Parathyroid adenoma (tissue), 2 donors: ENCODE data around the gene JDP2.

ENCODE experiments used
- H2AFZ ChIP-seq: fragments of 300-600 bp; sonication (generic); one replicate; pipeline ENCODE4 v1.7.0; 2017; ENCODE audit warnings: antibody characterized with exemption, mild to moderate bottlenecking
- H3K27ac ChIP-seq: fragments of 300-600 bp; sonication (generic); one replicate; pipeline ENCODE4 v1.7.0; 2017
- H3K27me3 ChIP-seq: fragments of 300-600 bp; sonication (generic); one replicate; pipeline ENCODE4 v1.7.0; 2017; ENCODE audit warnings: low read length; ENCODE audit not compliant: control insufficient read depth, insufficient read depth
- H3K36me3 ChIP-seq: fragments of 300-600 bp; sonication (generic); one replicate; pipeline ENCODE4 v1.7.0; 2017; ENCODE audit warnings: low read length; ENCODE audit not compliant: control insufficient read depth, insufficient read depth
- H3K4me1 ChIP-seq: fragments of 300-600 bp; sonication (generic); one replicate; pipeline ENCODE4 v1.7.0; 2017; ENCODE audit warnings: control low read depth
- H3K4me2 ChIP-seq: fragments of 300-600 bp; sonication (generic); one replicate; pipeline ENCODE4 v1.7.0; 2017; ENCODE audit warnings: low read length
- H3K4me3 ChIP-seq: fragments of 300-600 bp; sonication (generic); one replicate; pipeline ENCODE4 v1.7.0; 2017; ENCODE audit warnings: low read depth, low read length
- H3K79me2 ChIP-seq: fragments of 300-600 bp; sonication (generic); one replicate; pipeline ENCODE4 v1.7.0; 2017; ENCODE audit warnings: control low read depth
- H3K9ac ChIP-seq: fragments of 300-600 bp; sonication (generic); one replicate; pipeline ENCODE4 v1.7.0; 2017; ENCODE audit warnings: mild to moderate bottlenecking
- H3K9me3 ChIP-seq: fragments of 300-600 bp; sonication (generic); one replicate; pipeline ENCODE4 v1.7.0; 2017; ENCODE audit warnings: low read length; ENCODE audit not compliant: control insufficient read depth
- TF ChIP-seq, protein P1 (sequence below): fragments of 300-600 bp; sonication (generic); IDR thresholded peaks from one replicate; pipeline ENCODE4 v1.7.0; 2017; ENCODE audit warnings: antibody characterized with exemption, mild to moderate bottlenecking
- donor health status: primary hyperparathyroidism.

Gene JDP2

DNA sequence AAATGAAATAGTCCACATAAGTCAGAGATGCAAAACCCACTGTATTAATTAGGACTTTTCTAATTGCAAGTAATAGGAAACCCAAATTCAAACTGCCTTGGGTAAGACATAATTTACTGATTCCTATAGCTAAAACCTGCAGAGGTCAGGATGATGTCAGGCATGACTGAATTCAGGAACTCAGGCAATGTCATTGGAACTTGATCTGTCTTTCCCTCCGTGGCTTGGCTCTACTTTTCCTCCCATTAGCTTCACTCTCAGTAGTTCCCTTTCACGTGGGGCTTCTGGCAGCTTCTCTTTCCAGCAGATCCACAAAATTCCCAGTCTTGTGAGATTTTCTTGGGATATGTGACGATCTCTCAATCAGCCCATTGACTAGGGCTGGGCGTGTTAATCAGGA lies 2.4 kb upstream of the JDP2 start:
- peaks cover 11% of the 10 kb centered on the region for H3K79me2 ChIP-seq
- H3K27ac ChIP-seq = peak overlapping the region; percentile 96
- no peaks in the 10 kb centered on the region for H3K9me3 ChIP-seq
- peak overlapping the region; percentile 89 for H2AFZ ChIP-seq
- peaks cover 40% of the 10 kb centered on the region for H3K4me1 ChIP-seq
- H3K4me3 ChIP-seq = no peak overlapping the region
- no peaks in the 10 kb centered on the region for H3K27me3 ChIP-seq
- no peak overlapping the region for H3K4me2 ChIP-seq
- no peak overlapping the region for H3K9ac ChIP-seq
- no peaks in the 10 kb centered on the region for H3K36me3 ChIP-seq
- TF ChIP-seq, protein P1, sequence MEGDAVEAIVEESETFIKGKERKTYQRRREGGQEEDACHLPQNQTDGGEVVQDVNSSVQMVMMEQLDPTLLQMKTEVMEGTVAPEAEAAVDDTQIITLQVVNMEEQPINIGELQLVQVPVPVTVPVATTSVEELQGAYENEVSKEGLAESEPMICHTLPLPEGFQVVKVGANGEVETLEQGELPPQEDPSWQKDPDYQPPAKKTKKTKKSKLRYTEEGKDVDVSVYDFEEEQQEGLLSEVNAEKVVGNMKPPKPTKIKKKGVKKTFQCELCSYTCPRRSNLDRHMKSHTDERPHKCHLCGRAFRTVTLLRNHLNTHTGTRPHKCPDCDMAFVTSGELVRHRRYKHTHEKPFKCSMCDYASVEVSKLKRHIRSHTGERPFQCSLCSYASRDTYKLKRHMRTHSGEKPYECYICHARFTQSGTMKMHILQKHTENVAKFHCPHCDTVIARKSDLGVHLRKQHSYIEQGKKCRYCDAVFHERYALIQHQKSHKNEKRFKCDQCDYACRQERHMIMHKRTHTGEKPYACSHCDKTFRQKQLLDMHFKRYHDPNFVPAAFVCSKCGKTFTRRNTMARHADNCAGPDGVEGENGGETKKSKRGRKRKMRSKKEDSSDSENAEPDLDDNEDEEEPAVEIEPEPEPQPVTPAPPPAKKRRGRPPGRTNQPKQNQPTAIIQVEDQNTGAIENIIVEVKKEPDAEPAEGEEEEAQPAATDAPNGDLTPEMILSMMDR = no peak

DNA sequence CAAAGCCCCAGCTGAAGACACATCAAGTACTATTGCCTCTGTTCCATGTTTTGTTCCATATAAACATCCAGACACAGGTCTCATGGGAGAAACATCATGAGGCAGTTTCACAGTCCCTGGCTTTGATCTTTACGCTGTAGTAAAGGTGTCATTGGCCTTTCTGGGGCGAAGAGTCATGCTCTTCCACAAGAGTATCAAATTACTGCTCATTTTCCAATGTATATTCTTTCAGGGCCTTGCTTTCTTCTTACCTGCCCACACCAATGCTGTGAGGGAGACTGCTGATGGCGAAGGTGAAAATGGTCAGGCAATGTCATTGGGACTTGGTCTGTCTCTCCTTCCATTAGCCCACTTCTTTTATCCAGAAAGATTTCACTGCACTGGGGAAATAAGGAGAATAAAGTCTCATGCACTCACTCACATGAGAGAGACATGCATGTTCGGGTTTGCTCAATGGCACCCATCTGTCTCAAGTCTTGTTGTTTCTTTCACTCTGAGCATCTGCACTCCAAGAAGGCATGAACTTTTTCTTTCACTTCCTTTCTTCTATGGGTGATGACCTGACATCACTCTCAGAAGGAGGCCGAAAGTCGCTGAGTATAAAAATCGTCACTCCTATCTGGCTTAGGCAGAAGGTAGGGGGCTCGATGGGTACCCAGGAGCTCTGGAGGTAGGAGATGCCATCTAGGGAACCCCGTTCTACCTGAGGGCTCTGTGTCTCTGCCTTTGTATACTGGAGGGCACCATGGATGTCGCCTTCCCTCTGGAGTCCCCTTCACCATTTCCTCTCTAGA lies 1.3 kb upstream of the JDP2 start:
- Histone ChIP-seq H3K9ac (peak overlapping the region; percentile 77), H3K4me2 (peak overlapping the region; percentile 82), H3K27ac (peak overlapping the region; percentile 96), H2AFZ (peak overlapping the region; percentile 89), H3K27me3 (no peaks in the 10 kb centered on the region), H3K36me3 (no peaks in the 10 kb centered on the region), H3K9me3 (no peaks in the 10 kb centered on the region), H3K4me3 (no peak overlapping the region), H3K79me2 (peaks cover 13% of the 10 kb centered on the region), H3K4me1 (peaks cover 40% of the 10 kb centered on the region)
- TF ChIP-seq, protein P1 = no peak

DNA sequence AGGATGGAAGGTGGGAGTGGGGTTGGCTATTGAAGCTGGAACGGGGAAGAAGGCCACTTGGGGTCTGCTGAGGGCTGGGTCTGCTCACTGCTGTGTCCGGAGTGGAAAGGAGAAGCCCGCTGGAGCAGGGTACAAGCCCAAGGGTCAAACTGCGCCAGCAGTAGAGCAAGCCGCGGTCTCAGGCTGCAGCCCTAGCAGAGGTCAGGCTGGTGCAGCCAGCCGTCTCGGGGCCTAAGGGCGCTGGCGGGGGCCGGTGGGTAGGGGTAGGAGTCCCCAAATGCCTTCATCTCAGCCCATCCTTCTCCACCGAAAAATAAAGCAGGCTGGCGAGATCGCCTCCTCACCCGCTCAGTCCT lies 718 bp upstream of the JDP2 start:
- Histone ChIP-seq H3K4me1 (peaks cover 40% of the 10 kb centered on the region), H3K27ac (peak overlapping the region; percentile 96), H3K79me2 (peaks cover 13% of the 10 kb centered on the region), H3K9me3 (no peaks in the 10 kb centered on the region), H3K36me3 (no peaks in the 10 kb centered on the region), H3K4me3 (peak overlapping the region; percentile 63), H3K4me2 (peak overlapping the region; percentile 82), H2AFZ (peak overlapping the region; percentile 89), H3K9ac (peak overlapping the region; percentile 77), H3K27me3 (no peaks in the 10 kb centered on the region)
- TF ChIP-seq, protein P1 = no peak

DNA sequence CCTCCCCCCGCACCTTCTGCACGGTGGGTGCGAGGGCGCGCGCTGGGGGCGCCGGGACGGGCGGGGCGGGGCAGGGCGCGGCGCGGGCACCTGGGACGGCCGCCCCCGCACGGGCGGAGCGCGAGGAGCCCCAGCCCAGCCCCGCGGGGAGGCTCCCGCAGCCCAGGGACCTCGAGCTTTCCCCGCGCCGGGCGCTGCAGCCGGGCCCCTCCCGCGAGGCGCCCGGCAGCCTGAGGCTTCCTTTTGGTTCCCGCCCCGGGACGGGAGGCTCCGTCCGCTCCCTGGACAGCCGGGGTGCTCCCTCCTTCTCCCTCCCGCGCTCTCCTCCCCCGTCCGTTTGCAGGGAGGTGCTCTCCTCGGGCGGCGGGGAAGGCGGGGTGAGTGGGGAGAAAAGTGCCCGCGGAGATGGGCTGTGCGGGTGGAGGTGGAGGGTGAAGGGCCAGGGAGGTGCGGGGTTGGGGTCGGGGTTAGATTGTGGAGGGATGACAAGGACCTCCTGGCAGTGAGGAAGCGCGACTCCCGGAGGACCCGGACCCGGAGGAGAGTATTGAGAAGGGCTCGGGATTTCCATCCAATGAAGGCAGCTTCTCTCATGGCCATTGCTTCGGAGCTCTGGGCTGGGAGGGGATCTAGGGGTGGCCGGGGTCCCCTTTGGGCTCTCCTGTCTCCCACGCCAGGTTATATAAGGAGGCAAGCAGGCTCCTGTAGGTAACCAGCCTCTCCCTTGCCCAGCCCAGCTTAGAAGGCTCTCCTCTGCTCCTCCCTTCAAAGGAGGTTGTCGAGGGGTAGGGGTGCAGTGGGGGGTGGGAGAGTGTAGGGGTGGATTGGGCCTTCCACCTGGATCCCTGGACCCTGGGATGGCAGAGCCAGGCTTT lies 645 bp downstream of the JDP2 start:
- no peaks in the 10 kb centered on the region for H3K9me3 ChIP-seq
- H3K36me3 ChIP-seq = no peaks in the 10 kb centered on the region
- peaks cover 22% of the 10 kb centered on the region for H3K79me2 ChIP-seq
- H2AFZ ChIP-seq = peak overlapping the region; percentile 73
- H3K27ac ChIP-seq = peak overlapping the region; percentile 80
- no peaks in the 10 kb centered on the region for H3K27me3 ChIP-seq
- TF ChIP-seq, protein P1 = no peak
- peak overlapping the region; percentile 63 for H3K9ac ChIP-seq
- H3K4me2 ChIP-seq = peak overlapping the region; percentile 75
- H3K4me3 ChIP-seq = peak overlapping the region; percentile 61
- H3K4me1 ChIP-seq = peaks cover 40% of the 10 kb centered on the region
